Central memory CD8-positive, alpha-beta T cell (primary cell): ENCODE results near the gene ATXN1.

Experiments used
- ATAC-seq: fragments of 150-1000 bp; cut with Tn5 transposase; replicated peaks from 2 replicates; pipeline ENCODE4 v1.10.0; 2022; ENCODE audit warnings: mild to moderate bottlenecking, moderate FRiP score, moderate number of reproducible peaks; ENCODE audit not compliant: poor library complexity, severe bottlenecking; ENCODE audit errors: extremely low read depth
- DNase-seq, 2 donors: peaks; one replicate each; pipeline ENCODE4 v3.0.0; 2021; ENCODE audit warnings: low spot score in 2 of 2
- H3K27ac Mint-ChIP-seq: one replicate; pipeline ENCODE4 v1.8.0; 2022; ENCODE audit warnings: low read depth, mild to moderate bottlenecking, moderate library complexity, mixed read lengths
- H3K27me3 Mint-ChIP-seq: one replicate; pipeline ENCODE4 v1.8.0; 2022; ENCODE audit warnings: mixed read lengths
- H3K36me3 Mint-ChIP-seq: one replicate; pipeline ENCODE4 v1.8.0; 2022; ENCODE audit warnings: mild to moderate bottlenecking, moderate library complexity, mixed read lengths; ENCODE audit not compliant: insufficient read depth
- H3K4me1 Mint-ChIP-seq: one replicate; pipeline ENCODE4 v1.8.0; 2022; ENCODE audit warnings: mixed read lengths
- H3K4me3 Mint-ChIP-seq: one replicate; pipeline ENCODE4 v1.8.0; 2022; ENCODE audit warnings: mild to moderate bottlenecking, moderate library complexity, mixed read lengths
- H3K9me3 Mint-ChIP-seq: one replicate; pipeline ENCODE4 v1.8.0; 2022; ENCODE audit warnings: mixed read lengths

Gene ATXN1

GRCh38 chr6:16595514-16596120, 165.6 kb downstream of the ATXN1 start:
- H3K4me1 Mint-ChIP-seq: peaks cover 39% of the 10 kb centered on the region
- ATAC-seq (no peak), DNase-seq (no peak)
- H3K4me3 Mint-ChIP-seq: no peak overlapping the region
- H3K36me3 Mint-ChIP-seq: peaks cover 3% of the 10 kb centered on the region
- no peaks in the 10 kb centered on the region for H3K9me3 Mint-ChIP-seq
- H3K27me3 Mint-ChIP-seq: no peaks in the 10 kb centered on the region
- H3K27ac Mint-ChIP-seq: no peak overlapping the region

- DNase-seq: no peak
- Mint-ChIP-seq H3K9me3 (no peaks in the 10 kb centered on the region), H3K27me3 (no peaks in the 10 kb centered on the region), H3K4me1 (peaks cover 32% of the 10 kb centered on the region), H3K4me3 (no peak overlapping the region), H3K27ac (no peak overlapping the region), H3K36me3 (peaks cover 3% of the 10 kb centered on the region)
- ATAC-seq: no peak
Measured at GRCh38 chr6:16594849-16595248, 166.4 kb downstream of the ATXN1 start.

GRCh38 chr6:16592223-16592911, 168.9 kb downstream of the ATXN1 start:
- H3K27ac Mint-ChIP-seq: no peak overlapping the region
- H3K9me3 Mint-ChIP-seq: no peaks in the 10 kb centered on the region
- H3K36me3 Mint-ChIP-seq: peaks cover 5% of the 10 kb centered on the region
- no peak overlapping the region for H3K4me3 Mint-ChIP-seq
- no peaks in the 10 kb centered on the region for H3K27me3 Mint-ChIP-seq
- DNase-seq (no peak), ATAC-seq (no peak)
- H3K4me1 Mint-ChIP-seq: peaks cover 36% of the 10 kb centered on the region

- DNase-seq: no peak
- Mint-ChIP-seq H3K9me3 (no peaks in the 10 kb centered on the region), H3K27me3 (no peaks in the 10 kb centered on the region), H3K4me3 (no peak overlapping the region), H3K27ac (no peak overlapping the region), H3K36me3 (peaks cover 5% of the 10 kb centered on the region), H3K4me1 (peaks cover 36% of the 10 kb centered on the region)
- ATAC-seq: no peak
Measured at GRCh38 chr6:16591396-16592222, 169.7 kb downstream of the ATXN1 start.

- DNase-seq: no peak
- Mint-ChIP-seq H3K27me3 (no peaks in the 10 kb centered on the region), H3K4me3 (no peak overlapping the region), H3K36me3 (peaks cover 24% of the 10 kb centered on the region), H3K27ac (no peak overlapping the region), H3K9me3 (no peaks in the 10 kb centered on the region), H3K4me1 (peaks cover 14% of the 10 kb centered on the region)
- ATAC-seq: no peak
Measured at GRCh38 chr6:16585805-16586204, 175.5 kb downstream of the ATXN1 start.

- peak overlapping the region; percentile 29 for H3K27ac Mint-ChIP-seq
- H3K36me3 Mint-ChIP-seq: peaks cover 31% of the 10 kb centered on the region
Measured at GRCh38 chr6:16583144-16583762, 178.0 kb downstream of the ATXN1 start.

GRCh38 chr6:16582446-16583143, 178.7 kb downstream of the ATXN1 start:
- H3K9me3 Mint-ChIP-seq: no peaks in the 10 kb centered on the region
- H3K36me3 Mint-ChIP-seq: peaks cover 29% of the 10 kb centered on the region
- H3K4me1 Mint-ChIP-seq: peaks cover 19% of the 10 kb centered on the region
- no peak overlapping the region for H3K4me3 Mint-ChIP-seq
- H3K27me3 Mint-ChIP-seq: no peaks in the 10 kb centered on the region
- no peak for ATAC-seq
- H3K27ac Mint-ChIP-seq: peak overlapping the region; percentile 29
- DNase-seq: no peak

More at GRCh38 chr6:16583144-16583762, 178.0 kb downstream of the ATXN1 start:
- no peak overlapping the region for H3K4me3 Mint-ChIP-seq
- peaks cover 16% of the 10 kb centered on the region for H3K4me1 Mint-ChIP-seq
- no peak for DNase-seq
- no peaks in the 10 kb centered on the region for H3K27me3 Mint-ChIP-seq
- no peak for ATAC-seq
- H3K9me3 Mint-ChIP-seq: no peaks in the 10 kb centered on the region

GRCh38 chr6:16578695-16579285, 182.5 kb downstream of the ATXN1 start:
- H3K27me3 Mint-ChIP-seq: no peaks in the 10 kb centered on the region
- H3K27ac Mint-ChIP-seq: peak overlapping the region; percentile 26
- no peak overlapping the region for H3K4me3 Mint-ChIP-seq
- no peak for DNase-seq
- H3K9me3 Mint-ChIP-seq: no peaks in the 10 kb centered on the region
- H3K4me1 Mint-ChIP-seq: peaks cover 28% of the 10 kb centered on the region
- ATAC-seq: no peak
- H3K36me3 Mint-ChIP-seq: peaks cover 16% of the 10 kb centered on the region

- Mint-ChIP-seq H3K27ac (no peak overlapping the region), H3K9me3 (no peaks in the 10 kb centered on the region), H3K4me1 (peaks cover 35% of the 10 kb centered on the region), H3K4me3 (no peak overlapping the region), H3K36me3 (peaks cover 14% of the 10 kb centered on the region), H3K27me3 (no peaks in the 10 kb centered on the region)
- ATAC-seq (no peak), DNase-seq (no peak)
Measured at GRCh38 chr6:16576451-16577368, 184.6 kb downstream of the ATXN1 start.

GRCh38 chr6:16575655-16576054, 185.6 kb downstream of the ATXN1 start:
- DNase-seq: no peak
- H3K4me3 Mint-ChIP-seq: no peak overlapping the region
- H3K9me3 Mint-ChIP-seq: no peaks in the 10 kb centered on the region
- no peaks in the 10 kb centered on the region for H3K27me3 Mint-ChIP-seq
- ATAC-seq: no peak
- H3K27ac Mint-ChIP-seq: no peak overlapping the region
- peaks cover 14% of the 10 kb centered on the region for H3K36me3 Mint-ChIP-seq
- H3K4me1 Mint-ChIP-seq: peaks cover 35% of the 10 kb centered on the region

- Mint-ChIP-seq H3K27ac (no peak overlapping the region), H3K27me3 (no peaks in the 10 kb centered on the region), H3K36me3 (peaks cover 8% of the 10 kb centered on the region), H3K4me3 (no peak overlapping the region), H3K4me1 (peaks cover 35% of the 10 kb centered on the region), H3K9me3 (no peaks in the 10 kb centered on the region)
- DNase-seq (no peak), ATAC-seq (no peak)
Measured at GRCh38 chr6:16572943-16573342, 188.3 kb downstream of the ATXN1 start.
